Fibroblast of the aortic adventitia (primary cell): ENCODE data around the gene FRMD5. TPM values are rescaled to one million over a fixed set of nuclear protein-coding genes. Genes with fewer than 3 reads are reported as not detected.

ENCODE experiments used
- DNase-seq: peaks from one replicate; pipeline ENCODE4 v3.0.0-alpha.2; 2010; ENCODE audit warnings: low read depth
- H3K4me3 ChIP-seq: 2 replicates; pipeline ENCODE4 v1.5.1; 2011; ENCODE audit warnings: low read depth, mild to moderate bottlenecking, control low read depth, low read length, moderate library complexity
- total RNA-seq: library from RNA; depleted of rRNA; stranded (reverse); fragments of >200 nt; gene quantifications from 2 replicates; pipeline ENCODE4 v1.2.3, GENCODE V29; 2012; ENCODE audit warnings: low replicate concordance
- TF ChIP-seq, protein P1 (sequence below): IDR thresholded peaks from 2 replicates; pipeline ENCODE4 v1.5.1; 2011; ENCODE audit warnings: mild to moderate bottlenecking, low read length, control low read depth, inconsistent platforms; ENCODE audit not compliant: insufficient read depth

FRMD5 gene
- total RNA-seq, 1 donor: 16.3 TPM

DNA sequence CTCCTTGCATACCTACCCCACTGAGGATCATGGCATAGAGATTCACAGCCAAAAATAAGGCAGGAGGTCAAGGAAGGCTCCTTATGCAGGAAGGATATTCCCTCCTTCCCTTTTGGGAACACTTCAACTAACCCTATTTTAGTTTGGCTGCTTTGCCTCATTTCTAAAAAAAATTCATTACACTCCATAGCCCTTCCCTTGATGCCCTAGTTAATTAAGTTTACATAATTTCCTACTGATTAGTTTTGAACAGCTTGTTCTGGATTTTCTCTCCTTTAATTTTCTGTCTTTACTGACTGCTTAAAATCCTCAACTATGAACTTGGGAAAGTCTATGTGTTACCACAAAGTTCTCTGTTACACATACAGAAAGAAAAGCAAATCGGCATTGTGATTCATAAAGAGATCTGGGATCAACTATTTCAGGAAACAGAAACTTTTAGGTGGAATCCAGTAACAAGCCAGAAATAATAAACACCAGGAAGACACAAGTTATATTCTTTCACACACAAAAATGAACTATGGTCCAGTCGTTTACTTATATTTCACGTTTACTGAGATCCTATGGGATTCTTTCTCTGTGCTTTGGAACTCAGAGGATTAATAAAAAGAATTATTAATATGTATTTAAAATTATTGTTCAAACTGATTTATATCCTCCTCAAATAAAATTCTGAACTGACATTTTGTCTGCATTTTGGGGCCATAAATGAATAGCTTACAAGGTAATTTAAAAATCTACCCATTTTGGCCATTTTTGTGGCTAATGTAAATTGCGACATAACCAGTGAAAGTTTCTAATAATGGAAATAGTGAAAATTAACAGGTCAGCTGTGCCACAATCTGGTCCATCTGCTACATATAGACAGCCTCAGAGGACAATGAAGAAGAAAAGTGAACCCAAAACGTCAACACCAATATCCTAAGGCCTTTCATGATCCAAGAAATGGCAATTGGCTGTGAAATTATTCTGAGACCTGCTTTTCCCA lies 113.8 kb downstream of the FRMD5 start:
- TF ChIP-seq, protein P1, sequence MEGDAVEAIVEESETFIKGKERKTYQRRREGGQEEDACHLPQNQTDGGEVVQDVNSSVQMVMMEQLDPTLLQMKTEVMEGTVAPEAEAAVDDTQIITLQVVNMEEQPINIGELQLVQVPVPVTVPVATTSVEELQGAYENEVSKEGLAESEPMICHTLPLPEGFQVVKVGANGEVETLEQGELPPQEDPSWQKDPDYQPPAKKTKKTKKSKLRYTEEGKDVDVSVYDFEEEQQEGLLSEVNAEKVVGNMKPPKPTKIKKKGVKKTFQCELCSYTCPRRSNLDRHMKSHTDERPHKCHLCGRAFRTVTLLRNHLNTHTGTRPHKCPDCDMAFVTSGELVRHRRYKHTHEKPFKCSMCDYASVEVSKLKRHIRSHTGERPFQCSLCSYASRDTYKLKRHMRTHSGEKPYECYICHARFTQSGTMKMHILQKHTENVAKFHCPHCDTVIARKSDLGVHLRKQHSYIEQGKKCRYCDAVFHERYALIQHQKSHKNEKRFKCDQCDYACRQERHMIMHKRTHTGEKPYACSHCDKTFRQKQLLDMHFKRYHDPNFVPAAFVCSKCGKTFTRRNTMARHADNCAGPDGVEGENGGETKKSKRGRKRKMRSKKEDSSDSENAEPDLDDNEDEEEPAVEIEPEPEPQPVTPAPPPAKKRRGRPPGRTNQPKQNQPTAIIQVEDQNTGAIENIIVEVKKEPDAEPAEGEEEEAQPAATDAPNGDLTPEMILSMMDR: no peak
- peak; percentile 83 for DNase-seq
- H3K4me3 ChIP-seq: no peak overlapping the region

DNA sequence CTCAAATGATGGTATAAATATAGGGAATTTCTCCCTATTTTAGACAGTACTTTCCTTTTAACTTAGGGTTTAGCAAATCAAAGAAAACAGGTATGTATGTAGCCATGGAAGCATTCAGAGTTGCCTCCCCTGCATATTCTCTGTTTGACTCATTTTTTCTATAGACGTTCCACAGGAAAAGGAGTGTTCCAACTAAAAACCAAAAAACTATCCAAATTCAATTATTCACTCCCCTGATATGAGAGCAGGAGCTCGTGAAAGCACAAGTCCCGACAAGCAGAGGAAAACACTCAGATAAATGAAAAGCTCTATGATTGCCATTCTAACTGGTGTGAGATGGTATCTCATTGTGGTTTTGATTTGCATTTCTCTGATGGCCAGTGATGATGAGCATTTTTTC lies 119.5 kb downstream of the FRMD5 start:
- peak; percentile 77 for DNase-seq
- TF ChIP-seq, protein P1: no peak
- H3K4me3 ChIP-seq: no peak overlapping the region

DNA sequence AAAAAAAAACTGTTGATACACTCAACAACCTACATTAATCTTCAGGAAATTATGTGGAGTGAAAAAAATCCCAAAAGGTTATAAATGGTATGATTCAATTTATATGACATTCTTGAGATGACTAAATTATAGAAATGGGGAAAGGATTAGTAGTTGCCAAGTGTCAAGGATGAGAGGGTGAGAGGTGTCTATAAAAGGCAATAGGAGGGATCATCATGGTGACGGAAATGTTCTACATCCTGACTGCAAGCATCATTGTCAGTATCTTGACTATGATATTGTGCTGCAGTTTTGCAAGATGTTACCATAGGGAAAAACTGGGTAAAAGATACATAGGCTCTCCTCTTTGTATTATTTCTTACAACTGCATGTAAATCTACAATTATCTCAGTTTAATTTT lies 125.6 kb downstream of the FRMD5 start:
- H3K4me3 ChIP-seq: no peak overlapping the region
- TF ChIP-seq, protein P1: no peak
- no peak for DNase-seq

DNA sequence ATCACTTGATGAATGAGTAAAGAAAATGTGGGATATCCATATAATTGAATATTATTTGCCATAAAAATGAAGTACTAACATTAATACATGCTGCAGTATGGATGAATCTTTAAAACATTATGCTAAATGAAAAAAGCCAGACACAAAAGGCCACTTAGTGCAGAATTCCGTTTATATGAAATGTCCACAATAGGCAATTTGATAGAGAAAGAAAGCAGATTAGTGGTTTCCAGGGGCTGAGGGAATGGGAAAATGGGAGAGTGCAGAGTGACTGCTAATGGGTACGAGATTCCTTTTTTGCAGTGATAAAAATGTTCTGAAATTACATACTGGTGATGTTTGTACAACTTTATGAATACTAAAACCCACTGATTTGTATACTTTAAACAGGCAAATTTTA lies 126.7 kb downstream of the FRMD5 start:
- H3K4me3 ChIP-seq: no peak overlapping the region
- no peak for DNase-seq
- TF ChIP-seq, protein P1: no peak

DNA sequence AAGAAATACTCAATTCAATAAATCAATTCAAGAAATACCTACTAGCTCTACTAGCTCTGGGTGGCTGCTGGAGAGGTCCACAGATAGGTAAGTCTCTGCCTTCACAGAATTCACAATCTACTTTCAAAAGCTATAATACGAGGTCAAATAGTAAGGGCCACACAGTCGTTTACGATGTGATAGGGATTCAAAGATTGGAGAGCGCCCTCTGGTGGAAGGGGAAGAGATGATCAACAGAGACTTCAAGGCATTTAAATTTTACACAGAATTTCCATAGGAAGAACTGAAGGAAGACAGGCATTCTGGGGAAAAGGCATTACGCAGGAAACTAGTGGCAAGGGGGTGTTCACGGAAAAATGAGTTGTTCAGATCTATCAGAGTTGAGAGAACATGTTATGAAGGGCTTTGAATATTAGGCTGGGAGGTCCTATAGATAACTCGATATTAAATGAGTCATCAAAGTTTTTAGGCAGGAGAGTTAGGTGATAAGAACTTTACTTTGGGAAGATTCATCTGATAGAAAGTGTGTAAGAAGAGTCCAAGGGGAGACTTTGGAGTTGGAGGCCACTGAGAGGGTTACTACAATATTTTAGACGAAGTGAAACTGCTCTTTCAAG lies 128.8 kb downstream of the FRMD5 start:
- H3K4me3 ChIP-seq: no peak overlapping the region
- peak; percentile 78 for DNase-seq
- TF ChIP-seq, protein P1: peak; percentile 73

DNA sequence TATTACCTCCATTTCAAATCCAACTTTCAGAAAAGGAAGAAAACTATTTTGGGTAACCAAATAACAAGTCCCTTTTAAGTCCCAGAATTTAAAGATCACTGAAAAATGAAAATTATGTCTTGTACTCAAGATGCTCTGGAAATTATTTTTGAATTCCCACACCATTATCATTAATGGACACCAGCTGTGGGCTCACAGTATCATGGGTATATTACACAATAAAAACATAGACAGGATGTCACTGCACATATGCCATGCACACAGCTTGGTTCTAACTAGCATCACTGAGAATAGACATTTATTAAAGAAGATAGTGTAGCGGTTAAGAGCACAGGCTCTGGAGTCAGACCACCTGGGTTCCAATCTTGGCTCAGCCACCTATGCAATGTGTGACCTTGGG lies 130.4 kb downstream of the FRMD5 start:
- TF ChIP-seq, protein P1: no peak
- H3K4me3 ChIP-seq: no peak overlapping the region
- no peak for DNase-seq
